HG03565 (cell line): ENCODE measurements around the gene EPHB2.

Source experiments
- ATAC-seq: cut with Tn5 transposase; IDR thresholded peaks from one replicate; pipeline ENCODE4 v1.9.1; 2021; ENCODE audit warnings: mild to moderate bottlenecking, moderate library complexity; ENCODE audit not compliant: unreplicated experiment

EPHB2 gene

DNA sequence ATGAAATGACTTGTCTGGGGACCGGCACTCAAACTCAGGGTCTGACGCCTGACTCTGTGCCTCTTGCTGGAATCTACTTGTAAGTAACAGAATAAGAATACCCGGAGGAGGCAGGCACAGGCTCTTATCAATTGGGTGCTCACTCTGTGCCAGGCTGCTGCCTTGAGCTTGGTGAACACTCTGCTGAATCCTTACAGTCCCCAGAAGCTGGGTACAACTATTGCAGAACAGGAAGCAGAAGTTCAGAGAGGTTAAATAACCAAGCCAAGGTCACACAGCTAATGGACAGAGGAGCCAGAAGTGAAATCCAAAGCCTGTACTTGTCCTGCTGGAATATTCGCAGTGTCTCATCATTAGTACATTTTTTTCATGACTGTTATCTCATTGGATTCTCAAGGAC lies 86.0 kb downstream of the EPHB2 start:
- ATAC-seq: no peak

DNA sequence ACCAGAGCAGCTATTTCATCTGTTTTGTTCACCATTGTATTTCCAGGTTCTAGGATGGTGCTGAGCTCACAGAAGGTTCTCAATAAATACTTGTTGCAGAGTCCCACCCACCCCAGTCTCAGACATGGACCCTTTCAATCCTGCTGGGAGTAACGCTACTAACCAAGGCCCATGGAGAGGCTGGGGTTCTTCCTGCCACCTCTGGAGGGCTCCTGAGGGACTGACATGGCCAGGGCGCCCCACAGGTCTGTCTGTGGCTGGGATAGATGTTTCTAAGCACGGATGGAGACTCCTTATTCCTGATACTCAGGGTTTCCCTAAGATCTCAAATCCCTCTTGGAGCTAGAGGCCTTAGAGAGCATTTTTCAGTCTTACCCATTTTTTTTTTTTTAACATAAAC lies 87.4 kb downstream of the EPHB2 start:
- ATAC-seq: no peak

GRCh38 chr1:22799971-22800370 lies 89.3 kb downstream of the EPHB2 start:
- ATAC-seq: no peak

DNA sequence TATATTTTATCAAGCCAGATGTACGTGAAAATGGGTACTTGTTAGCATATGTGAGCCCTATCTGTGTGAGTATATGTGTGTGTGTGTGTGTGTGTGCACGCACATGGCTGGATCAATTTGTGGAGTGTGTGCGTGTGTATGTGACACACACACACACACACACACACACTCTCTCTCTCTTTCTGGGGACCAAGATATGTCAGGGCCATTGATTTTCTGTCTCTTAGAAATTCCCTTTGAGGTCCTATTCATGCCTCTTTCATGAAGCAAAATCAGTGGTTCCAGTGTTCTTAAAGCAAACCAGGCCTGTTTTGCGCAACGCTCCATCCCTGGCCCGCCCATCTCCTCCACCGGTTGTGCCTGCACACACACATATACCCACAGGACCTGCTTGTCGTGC lies 90.0 kb downstream of the EPHB2 start:
- ATAC-seq: no peak

GRCh38 chr1:22801347-22801746 lies 90.7 kb downstream of the EPHB2 start:
- no peak for ATAC-seq

GRCh38 chr1:22801761-22802160 lies 91.1 kb downstream of the EPHB2 start:
- ATAC-seq: no peak

GRCh38 chr1:22803833-22804232 lies 93.2 kb downstream of the EPHB2 start:
- no peak for ATAC-seq

DNA sequence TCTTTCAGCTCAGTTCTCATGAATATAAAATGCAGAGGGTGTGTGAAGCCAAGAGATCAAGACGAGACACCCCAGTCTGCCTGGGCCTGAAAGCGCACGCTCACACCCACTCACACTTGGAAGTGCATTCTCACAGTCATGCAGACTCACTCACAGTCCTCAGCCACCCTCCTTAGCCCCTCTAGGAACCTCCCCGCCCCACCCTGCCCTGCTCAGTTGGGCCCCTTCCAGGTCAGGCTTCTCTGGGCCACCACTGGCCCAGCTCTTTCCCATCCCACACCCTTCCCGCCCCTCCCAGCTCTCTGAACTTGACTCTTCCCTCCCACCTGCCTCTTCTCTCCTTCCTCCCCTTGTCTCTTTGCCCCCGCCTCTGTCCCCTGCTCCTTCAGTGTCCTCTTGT lies 93.8 kb downstream of the EPHB2 start:
- ATAC-seq: no peak

- ATAC-seq: no peak
These were observed 94.5 kb downstream of the EPHB2 start for GRCh38 chr1:22804969-22805671.

DNA sequence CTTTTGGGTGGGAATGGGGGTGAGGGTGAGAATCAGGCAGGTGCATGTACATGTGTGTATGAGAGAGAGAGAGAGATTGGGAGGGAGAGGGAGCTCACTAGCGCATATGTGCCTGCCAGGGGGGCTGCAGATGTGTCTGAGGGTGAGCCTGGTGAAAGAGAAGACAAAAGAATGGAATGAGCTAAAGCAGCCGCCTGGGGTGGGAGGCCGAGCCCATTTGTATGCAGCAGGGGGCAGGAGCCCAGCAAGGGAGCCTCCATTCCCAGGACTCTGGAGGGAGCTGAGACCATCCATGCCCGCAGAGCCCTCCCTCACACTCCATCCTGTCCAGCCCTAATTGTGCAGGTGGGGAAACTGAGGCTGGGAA lies 95.0 kb downstream of the EPHB2 start:
- ATAC-seq: no peak

- no peak for ATAC-seq
These were observed 95.9 kb downstream of the EPHB2 start for GRCh38 chr1:22806584-22806983.

DNA sequence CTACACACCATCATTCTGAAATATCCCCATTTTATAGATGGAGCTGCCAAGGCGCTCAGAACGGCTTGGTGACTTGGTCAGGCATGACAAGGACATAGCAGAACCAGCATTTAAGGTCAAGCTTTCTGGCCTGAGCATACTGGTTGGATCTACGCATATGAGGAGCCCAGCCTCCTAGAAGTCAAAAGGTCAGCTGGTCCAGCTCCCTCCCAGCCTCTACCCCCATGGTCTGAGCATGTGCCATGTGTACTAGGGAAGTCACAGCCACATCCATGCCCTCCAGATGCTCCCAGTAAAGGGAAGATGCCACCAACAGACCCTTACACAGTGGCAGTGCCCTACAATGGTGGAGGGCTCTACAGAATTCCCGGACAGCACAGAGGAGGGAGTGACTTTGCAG lies 96.7 kb downstream of the EPHB2 start:
- ATAC-seq: no peak

- no peak for ATAC-seq
These were observed 97.6 kb downstream of the EPHB2 start for GRCh38 chr1:22808186-22808675.

- no peak for ATAC-seq
These were observed 98.2 kb downstream of the EPHB2 start for GRCh38 chr1:22808676-22809483.

DNA sequence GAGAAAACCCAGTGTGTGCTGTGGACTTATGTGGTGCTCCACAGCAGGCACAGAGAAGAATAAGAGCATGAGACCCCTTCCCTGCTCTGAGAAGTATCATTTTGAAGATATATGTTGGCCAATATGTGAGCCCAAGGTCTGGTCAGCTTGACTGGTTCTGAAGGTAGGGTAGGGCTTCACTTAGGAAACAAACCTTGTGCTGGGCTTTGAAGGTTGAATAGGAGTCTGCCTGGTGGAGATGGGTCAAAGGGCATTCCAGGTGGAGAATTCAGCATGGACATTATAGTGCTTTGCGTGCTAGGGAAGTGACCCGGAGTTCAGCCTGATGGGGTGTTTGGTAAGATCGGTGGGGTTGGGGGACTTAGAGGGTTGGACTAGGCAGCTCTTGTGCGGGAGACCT lies 99.1 kb downstream of the EPHB2 start:
- ATAC-seq: no peak

DNA sequence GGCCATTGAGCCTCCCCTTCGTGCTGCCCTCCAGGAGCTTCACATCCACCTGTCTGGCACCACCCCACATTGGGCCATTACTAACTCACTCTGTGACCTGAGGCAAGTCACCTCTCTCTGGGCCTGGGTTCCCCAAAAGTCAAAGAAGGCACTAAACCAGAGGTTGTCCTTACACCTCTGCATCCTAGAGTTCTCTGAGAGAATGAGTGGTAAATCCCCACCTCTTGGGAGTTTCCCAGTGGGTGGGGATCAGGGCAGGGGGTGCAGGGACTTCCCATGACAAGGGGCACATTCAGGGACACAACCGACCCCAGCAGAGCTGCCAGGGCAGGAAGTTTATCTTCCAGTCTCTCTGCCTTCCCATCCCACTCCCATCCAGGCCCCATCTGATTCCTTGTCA lies 99.7 kb downstream of the EPHB2 start:
- no peak for ATAC-seq

- ATAC-seq: no peak
These were observed 101.6 kb downstream of the EPHB2 start for GRCh38 chr1:22812092-22812880.

DNA sequence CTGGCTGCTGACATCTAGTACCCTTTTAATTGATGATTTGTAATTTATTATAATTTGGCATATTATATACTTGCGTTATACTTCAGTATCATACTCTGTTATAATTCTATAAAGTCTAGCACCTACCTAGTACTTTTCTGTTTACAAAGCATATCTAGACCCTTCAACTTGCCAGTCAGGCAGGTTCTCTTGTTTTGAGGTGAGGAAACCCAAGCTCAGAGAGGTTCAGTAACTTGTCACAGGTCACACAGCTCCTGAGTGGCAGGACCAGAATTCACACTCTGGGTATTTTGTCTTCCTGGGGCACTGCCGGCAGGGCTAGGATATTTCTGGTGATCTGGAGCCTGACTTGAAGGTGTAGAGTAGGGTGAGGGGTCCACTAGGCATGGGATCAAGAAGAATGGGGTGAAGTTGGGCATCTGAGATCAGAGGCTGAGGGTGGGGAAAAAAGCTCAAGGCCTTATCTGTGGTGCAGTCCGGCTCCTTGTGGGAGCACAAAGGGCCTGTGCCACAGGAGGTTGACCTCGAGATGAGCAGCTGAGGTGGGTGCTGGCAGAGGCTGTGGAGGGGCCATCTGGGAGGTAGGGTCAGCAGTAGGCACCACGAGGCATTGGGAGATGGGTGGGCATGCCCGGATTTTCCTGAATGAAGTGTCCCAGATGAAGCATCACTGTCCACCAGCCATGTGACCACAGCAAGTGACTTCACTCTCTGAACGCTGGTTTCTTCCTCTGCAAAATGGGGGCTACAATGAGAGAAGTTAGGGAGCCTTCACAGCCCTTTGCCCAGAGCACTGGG lies 102.6 kb downstream of the EPHB2 start:
- ATAC-seq: no peak

DNA sequence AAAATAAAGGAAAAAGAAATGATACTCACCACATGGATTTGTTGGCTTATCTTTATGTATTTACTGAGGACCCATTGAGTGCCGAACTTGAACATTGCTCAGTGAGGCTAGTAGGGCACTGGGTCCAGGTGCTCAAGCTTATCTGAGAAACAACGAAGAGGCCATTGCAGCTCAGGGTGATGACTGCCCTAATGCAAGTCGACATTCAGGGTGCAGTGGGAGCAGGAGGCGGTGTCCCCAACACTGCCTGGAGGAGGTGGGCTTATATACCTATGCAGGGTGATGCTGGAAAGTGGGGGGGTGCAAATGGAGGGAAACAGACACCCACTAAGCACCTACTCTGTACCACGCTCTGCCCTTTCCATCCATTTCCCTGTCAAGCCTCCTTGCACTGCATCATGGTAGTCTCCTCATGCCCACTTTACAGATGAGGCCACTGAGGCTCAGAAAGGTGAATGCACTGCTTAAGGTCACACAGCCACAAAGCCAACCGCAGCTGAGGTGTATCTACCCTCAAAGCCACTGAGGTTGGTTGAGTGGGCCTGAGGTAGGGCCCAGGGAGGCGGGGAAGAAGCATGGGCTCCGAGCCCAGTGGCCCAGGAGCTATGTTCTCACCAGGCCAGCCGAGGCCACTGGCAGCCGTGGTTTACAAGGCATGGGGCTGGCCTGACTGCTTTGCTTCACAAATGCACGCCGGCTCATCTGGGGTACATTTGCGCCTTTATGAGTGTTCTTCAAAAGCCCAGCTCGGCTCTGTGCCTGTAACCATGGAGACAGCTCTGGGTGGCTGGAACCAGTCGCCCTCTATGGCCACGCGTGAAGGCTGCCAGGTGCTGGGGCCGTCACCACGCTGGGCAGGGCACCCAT lies 103.8 kb downstream of the EPHB2 start:
- no peak for ATAC-seq

- no peak for ATAC-seq
These were observed 104.4 kb downstream of the EPHB2 start for GRCh38 chr1:22815043-22815365.
